ENCODE data around the gene THAP11. TPM values are rescaled to one million over a fixed set of nuclear protein-coding genes. Genes with fewer than 3 reads are reported as not detected.

THAP11 gene
- total and polyA plus RNA-seq, 2 experiments from 2014 or later = 37.3 to 115 TPM

DNA sequence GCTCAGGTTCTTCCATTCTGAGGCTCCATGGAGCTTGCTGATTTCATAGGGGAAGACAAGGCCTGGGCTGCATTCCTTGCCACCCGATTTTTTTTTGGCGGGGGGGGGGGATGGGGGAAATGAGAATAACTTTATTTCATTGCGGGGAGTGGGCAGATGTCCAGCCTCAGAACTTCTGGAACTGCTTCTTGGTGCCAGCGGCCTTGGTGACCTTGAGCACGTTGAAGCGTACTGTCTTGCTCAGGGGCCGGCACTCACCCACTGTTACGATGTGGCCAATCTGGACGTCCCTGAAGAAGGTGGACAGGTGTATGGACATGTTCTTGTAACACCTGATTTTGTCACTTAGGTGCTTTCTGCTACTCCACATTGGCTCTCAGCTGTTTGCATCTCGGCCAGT is 13.7 kb downstream of the THAP11 start (continued):
- TF ChIP-seq, protein P1, sequence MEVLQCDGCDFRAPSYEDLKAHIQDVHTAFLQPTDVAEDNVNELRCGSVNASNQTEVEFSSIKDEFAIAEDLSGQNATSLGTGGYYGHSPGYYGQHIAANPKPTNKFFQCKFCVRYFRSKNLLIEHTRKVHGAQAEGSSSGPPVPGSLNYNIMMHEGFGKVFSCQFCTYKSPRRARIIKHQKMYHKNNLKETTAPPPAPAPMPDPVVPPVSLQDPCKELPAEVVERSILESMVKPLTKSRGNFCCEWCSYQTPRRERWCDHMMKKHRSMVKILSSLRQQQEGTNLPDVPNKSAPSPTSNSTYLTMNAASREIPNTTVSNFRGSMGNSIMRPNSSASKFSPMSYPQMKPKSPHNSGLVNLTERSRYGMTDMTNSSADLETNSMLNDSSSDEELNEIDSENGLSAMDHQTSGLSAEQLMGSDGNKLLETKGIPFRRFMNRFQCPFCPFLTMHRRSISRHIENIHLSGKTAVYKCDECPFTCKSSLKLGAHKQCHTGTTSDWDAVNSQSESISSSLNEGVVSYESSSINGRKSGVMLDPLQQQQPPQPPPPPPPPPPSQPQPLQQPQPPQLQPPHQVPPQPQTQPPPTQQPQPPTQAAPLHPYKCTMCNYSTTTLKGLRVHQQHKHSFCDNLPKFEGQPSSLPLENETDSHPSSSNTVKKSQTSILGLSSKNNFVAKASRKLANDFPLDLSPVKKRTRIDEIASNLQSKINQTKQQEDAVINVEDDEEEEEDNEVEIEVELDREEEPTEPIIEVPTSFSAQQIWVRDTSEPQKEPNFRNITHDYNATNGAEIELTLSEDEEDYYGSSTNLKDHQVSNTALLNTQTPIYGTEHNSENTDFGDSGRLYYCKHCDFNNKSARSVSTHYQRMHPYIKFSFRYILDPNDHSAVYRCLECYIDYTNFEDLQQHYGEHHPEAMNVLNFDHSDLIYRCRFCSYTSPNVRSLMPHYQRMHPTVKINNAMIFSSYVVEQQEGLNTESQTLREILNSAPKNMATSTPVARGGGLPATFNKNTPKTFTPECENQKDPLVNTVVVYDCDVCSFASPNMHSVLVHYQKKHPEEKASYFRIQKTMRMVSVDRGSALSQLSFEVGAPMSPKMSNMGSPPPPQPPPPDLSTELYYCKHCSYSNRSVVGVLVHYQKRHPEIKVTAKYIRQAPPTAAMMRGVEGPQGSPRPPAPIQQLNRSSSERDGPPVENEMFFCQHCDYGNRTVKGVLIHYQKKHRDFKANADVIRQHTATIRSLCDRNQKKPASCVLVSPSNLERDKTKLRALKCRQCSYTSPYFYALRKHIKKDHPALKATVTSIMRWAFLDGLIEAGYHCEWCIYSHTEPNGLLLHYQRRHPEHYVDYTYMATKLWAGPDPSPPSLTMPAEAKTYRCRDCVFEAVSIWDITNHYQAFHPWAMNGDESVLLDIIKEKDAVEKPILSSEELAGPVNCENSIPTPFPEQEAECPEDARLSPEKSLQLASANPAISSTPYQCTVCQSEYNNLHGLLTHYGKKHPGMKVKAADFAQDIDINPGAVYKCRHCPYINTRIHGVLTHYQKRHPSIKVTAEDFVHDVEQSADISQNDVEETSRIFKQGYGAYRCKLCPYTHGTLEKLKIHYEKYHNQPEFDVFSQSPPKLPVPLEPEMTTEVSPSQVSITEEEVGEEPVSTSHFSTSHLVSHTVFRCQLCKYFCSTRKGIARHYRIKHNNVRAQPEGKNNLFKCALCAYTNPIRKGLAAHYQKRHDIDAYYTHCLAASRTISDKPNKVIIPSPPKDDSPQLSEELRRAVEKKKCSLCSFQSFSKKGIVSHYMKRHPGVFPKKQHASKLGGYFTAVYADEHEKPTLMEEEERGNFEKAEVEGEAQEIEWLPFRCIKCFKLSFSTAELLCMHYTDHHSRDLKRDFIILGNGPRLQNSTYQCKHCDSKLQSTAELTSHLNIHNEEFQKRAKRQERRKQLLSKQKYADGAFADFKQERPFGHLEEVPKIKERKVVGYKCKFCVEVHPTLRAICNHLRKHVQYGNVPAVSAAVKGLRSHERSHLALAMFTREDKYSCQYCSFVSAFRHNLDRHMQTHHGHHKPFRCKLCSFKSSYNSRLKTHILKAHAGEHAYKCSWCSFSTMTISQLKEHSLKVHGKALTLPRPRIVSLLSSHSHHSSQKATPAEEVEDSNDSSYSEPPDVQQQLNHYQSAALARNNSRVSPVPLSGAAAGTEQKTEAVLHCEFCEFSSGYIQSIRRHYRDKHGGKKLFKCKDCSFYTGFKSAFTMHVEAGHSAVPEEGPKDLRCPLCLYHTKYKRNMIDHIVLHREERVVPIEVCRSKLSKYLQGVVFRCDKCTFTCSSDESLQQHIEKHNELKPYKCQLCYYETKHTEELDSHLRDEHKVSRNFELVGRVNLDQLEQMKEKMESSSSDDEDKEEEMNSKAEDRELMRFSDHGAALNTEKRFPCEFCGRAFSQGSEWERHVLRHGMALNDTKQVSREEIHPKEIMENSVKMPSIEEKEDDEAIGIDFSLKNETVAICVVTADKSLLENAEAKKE (CRISPR knock-in tag; IDR thresholded peaks at IDR 0.05) = no peak

DNA sequence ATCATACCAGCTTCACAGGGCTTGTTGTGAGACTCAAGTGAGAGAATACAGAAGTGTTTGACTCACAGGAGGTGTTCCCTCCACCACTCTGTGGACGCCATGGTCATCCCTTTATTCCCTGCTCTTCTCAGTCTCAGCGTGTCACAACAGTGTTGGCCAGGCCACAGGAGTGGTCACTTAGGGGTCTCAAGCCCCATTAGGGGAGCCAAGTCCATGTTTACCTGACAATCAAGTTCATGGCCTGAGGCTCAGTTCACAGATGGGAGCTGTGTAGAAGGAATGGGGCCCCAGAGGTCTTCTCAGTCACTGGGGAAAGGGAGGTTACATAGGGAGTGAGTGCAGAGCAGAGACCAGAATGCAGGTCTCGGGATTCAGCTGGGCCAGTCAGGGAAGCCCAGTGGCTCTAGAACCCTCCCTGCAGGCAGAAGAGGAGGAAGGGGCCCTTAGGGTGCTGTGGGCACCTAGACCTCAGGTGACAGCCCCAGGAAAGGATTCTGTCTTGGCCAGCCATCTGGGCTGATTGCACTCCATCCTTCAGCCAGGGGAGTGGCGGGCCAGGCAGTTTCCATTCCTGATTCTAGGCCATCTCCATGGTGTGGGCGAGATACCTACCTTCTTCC is 14.9 kb downstream of the THAP11 start:
- Histone ChIP-seq H3K4me2 (peak overlapping the region; percentile 23; the same call in 1 of the 2 replicates), H3K36me3 (ENCODE audit: insufficient read depth) (0 out of 2 replicates have a peak, but pooled peaks cover 2% of the 10 kb centered on the region), H4K20me1 (replicated peaks; ENCODE audit: insufficient read depth) (peaks cover 79% of the 10 kb centered on the region), H3K4me3 (no peak overlapping the region), H3K79me2 (replicated peaks; ENCODE audit: insufficient read depth) (peaks cover 100% of the 10 kb centered on the region), H3K27ac (ENCODE audit: low read depth) (peak overlapping the region; percentile 75), H3K4me1 (ENCODE audit: insufficient read depth) (peaks cover 18% of the 10 kb centered on the region), H3K9me2 (ENCODE audit: insufficient read depth) (no peaks in the 10 kb centered on the region), H2AFZ (no peak overlapping the region), H3K27me3 (ENCODE audit: insufficient read depth) (no peaks in the 10 kb centered on the region), H3F3A (replicated peaks; ENCODE audit: low read depth) (no peaks in the 10 kb centered on the region; the same call in 1 of the 2 replicates)
- H3K27ac Mint-ChIP-seq = peak overlapping the region; percentile 75
- H3K36me3 Mint-ChIP-seq (ENCODE audit: low read depth) = peaks cover 33% of the 10 kb centered on the region
- peak overlapping the region; percentile 10; the same call in 1 of the 3 replicates for H3K4me3 Mint-ChIP-seq
- TF ChIP-seq NANOG (IDR thresholded peaks at IDR 0.05; ENCODE audit: borderline replicate concordance) (no peak), JUNB (IDR thresholded peaks at IDR 0.05; ENCODE audit: unreplicated experiment) (no peak)
- H3K4me1 Mint-ChIP-seq = peaks cover 36% of the 10 kb centered on the region
- no peaks in the 10 kb centered on the region for H3K9me3 Mint-ChIP-seq
- DNase-seq (ENCODE audit: low spot score) (no peak), ATAC-seq (no peak)
- H3K27me3 Mint-ChIP-seq (ENCODE audit: insufficient read depth, low read depth, poor library complexity) = peaks cover 4% of the 10 kb centered on the region
